CD4-positive, alpha-beta T cell treated with Interleukin-10 for 1 hour (primary cell): ENCODE results near the gene EPB41L4A.
"Not testable (repeated sequence)": the region's sequence is repeated elsewhere in the genome, so short reads cannot be mapped to it uniquely, and the experiment has no call there.

Source experiments
- DNase-seq: peaks from one replicate; pipeline ENCODE4 v3.0.0-alpha.2; 2020

Gene EPB41L4A

GRCh38 chr5:112396430-112396829 is 22.6 kb downstream of the EPB41L4A start:
- no peak for DNase-seq

- DNase-seq: not testable (repeated sequence)
Measured at GRCh38 chr5:112395299-112395698, 23.8 kb downstream of the EPB41L4A start.

- no peak for DNase-seq
Measured at GRCh38 chr5:112390327-112390726, 28.8 kb downstream of the EPB41L4A start.

- no peak for DNase-seq
Measured at GRCh38 chr5:112388739-112389138, 30.3 kb downstream of the EPB41L4A start.

GRCh38 chr5:112388074-112388473 is 31.0 kb downstream of the EPB41L4A start:
- DNase-seq: no peak

- no peak for DNase-seq
Measured at GRCh38 chr5:112386766-112387165, 32.3 kb downstream of the EPB41L4A start.

GRCh38 chr5:112385969-112386368 is 33.1 kb downstream of the EPB41L4A start:
- no peak for DNase-seq

GRCh38 chr5:112385566-112385965 is 33.5 kb downstream of the EPB41L4A start:
- DNase-seq: no peak

- DNase-seq: no peak
Measured at GRCh38 chr5:112384523-112384922, 34.6 kb downstream of the EPB41L4A start.

GRCh38 chr5:112382886-112383285 is 36.2 kb downstream of the EPB41L4A start:
- DNase-seq: no peak

- no peak for DNase-seq
Measured at GRCh38 chr5:112381521-112381920, 37.6 kb downstream of the EPB41L4A start.

GRCh38 chr5:112379542-112380325 is 39.3 kb downstream of the EPB41L4A start:
- DNase-seq: no peak

GRCh38 chr5:112374818-112375217 is 44.3 kb downstream of the EPB41L4A start:
- DNase-seq: no peak

GRCh38 chr5:112374356-112374755 is 44.7 kb downstream of the EPB41L4A start:
- no peak for DNase-seq

- DNase-seq: no peak
Measured at GRCh38 chr5:112373885-112374284, 45.2 kb downstream of the EPB41L4A start.

- DNase-seq: no peak
Measured at GRCh38 chr5:112372543-112372942, 46.5 kb downstream of the EPB41L4A start.

GRCh38 chr5:112371067-112371466 is 48.0 kb downstream of the EPB41L4A start:
- no peak for DNase-seq

GRCh38 chr5:112367400-112367799 is 51.7 kb downstream of the EPB41L4A start:
- no peak for DNase-seq

- no peak for DNase-seq
Measured at GRCh38 chr5:112366987-112367386, 52.1 kb downstream of the EPB41L4A start.

- not testable (repeated sequence) for DNase-seq
Measured at GRCh38 chr5:112360740-112361139, 58.3 kb downstream of the EPB41L4A start.

- DNase-seq: no peak
Measured at GRCh38 chr5:112356178-112356956, 62.7 kb downstream of the EPB41L4A start.

GRCh38 chr5:112355058-112355685 is 63.9 kb downstream of the EPB41L4A start:
- DNase-seq: no peak

- DNase-seq: no peak
Measured at GRCh38 chr5:112353678-112354077, 65.4 kb downstream of the EPB41L4A start.

- no peak for DNase-seq
Measured at GRCh38 chr5:112351225-112351624, 67.9 kb downstream of the EPB41L4A start.
